K562 (cell line): ENCODE data around the gene PPARD. TPM values are rescaled to one million over a fixed set of nuclear protein-coding genes. Genes with fewer than 3 reads are reported as not detected.

Source experiments
- ARHGAP35 ChIP-seq: fragments of 450-650 bp; IDR thresholded peaks from 2 replicates; pipeline ENCODE4 v1.6.1; 2018; ENCODE audit not compliant: partially characterized antibody
- CC2D1A ChIP-seq: fragments of 450-650 bp; IDR thresholded peaks from 2 replicates; pipeline ENCODE4 v1.6.1; 2017; ENCODE audit warnings: mild to moderate bottlenecking
- CTBP1 ChIP-seq: fragments of 450-650 bp; IDR thresholded peaks from 2 replicates; pipeline ENCODE4 v1.6.1; 2016; ENCODE audit warnings: borderline replicate concordance
- CXXC5 ChIP-seq: fragments of 250-450 bp; sonication (Bioruptor Pico); IDR thresholded peaks from 2 replicates; pipeline ENCODE4 v1.8.0; 2022; ENCODE audit warnings: inconsistent platforms, mild to moderate bottlenecking, moderate library complexity
- DIDO1 ChIP-seq: fragments of 450-650 bp; IDR thresholded peaks from 2 replicates; pipeline ENCODE4 v1.6.1; 2016; ENCODE audit warnings: low read depth, missing biosample characterization, missing genetic modification characterization
- EP300 ChIP-seq: IDR thresholded peaks from 2 replicates; pipeline ENCODE4 v1.6.1; 2012; ENCODE audit warnings: low read length, improper control_type of control experiment
- GTF2B ChIP-seq: IDR thresholded peaks from 2 replicates; pipeline ENCODE4 v1.6.1; 2011; ENCODE audit not compliant: insufficient read length; ENCODE audit errors: extremely low read depth
- HES1 ChIP-seq: fragments of 450-650 bp; IDR thresholded peaks from 2 replicates; pipeline ENCODE4 v1.6.1; 2016; ENCODE audit warnings: low read depth, mild to moderate bottlenecking, moderate library complexity
- POLR2A ChIP-seq: fragments of 450-650 bp; conservative IDR thresholded peaks from 2 replicates; pipeline ENCODE4 v1.6.1; 2016
- PRMT5 ChIP-seq: sonication (generic); formaldehyde crosslinking; IDR thresholded peaks from 2 replicates; pipeline ENCODE4 v1.5.0; 2020; ENCODE audit warnings: missing genetic modification reagents
- SIN3A ChIP-seq, 2 experiments: fragments of 150-350 bp in 1 of 2; IDR thresholded peaks; 2 replicates each; pipeline ENCODE4 v1.6.1; 2011 to 2016; ENCODE audit warnings: borderline replicate concordance in 2 of 2, low read depth in 2 of 2, low read length in 2 of 2, mild to moderate bottlenecking in 2 of 2, moderate library complexity in 2 of 2; ENCODE audit not compliant: control insufficient read depth in 1 of 2
- SMAD1 ChIP-seq: fragments of 150-350 bp; IDR thresholded peaks from 2 replicates; pipeline ENCODE4 v1.6.1; 2014; ENCODE audit warnings: low read length, low read depth; ENCODE audit not compliant: partially characterized antibody
- ZBTB2 ChIP-seq: fragments of 450-650 bp; IDR thresholded peaks from 2 replicates; pipeline ENCODE4 v1.6.1; 2016; ENCODE audit warnings: antibody characterized with exemption
- ZNF140 ChIP-seq: fragments of 250-450 bp; sonication (Bioruptor Pico); IDR thresholded peaks from 2 replicates; pipeline ENCODE4 v1.8.0; 2021; ENCODE audit warnings: moderate library complexity, mild to moderate bottlenecking, inconsistent platforms
- ZNF263 ChIP-seq: sonication (generic); formaldehyde crosslinking; IDR thresholded peaks from 2 replicates; pipeline ENCODE4 v1.8.0; 2022; ENCODE audit warnings: mild to moderate bottlenecking, missing genetic modification reagents, borderline replicate concordance
- ZNF384 ChIP-seq: IDR thresholded peaks from 2 replicates; pipeline ENCODE4 v1.6.1; 2012; ENCODE audit warnings: low read depth, low read length, improper control_type of control experiment
- ZNF592 ChIP-seq: fragments of 450-650 bp; IDR thresholded peaks from 2 replicates; pipeline ENCODE4 v1.6.1; 2017; ENCODE audit warnings: antibody characterized with exemption, mild to moderate bottlenecking
- ZZZ3 ChIP-seq: fragments of 450-650 bp; IDR thresholded peaks from 2 replicates; pipeline ENCODE4 v1.6.1; 2016; ENCODE audit warnings: antibody characterized with exemption, mild to moderate bottlenecking, moderate library complexity
- polyA plus RNA-seq, 8 experiments: library from polyadenylated mRNA; depleted of rRNA in 4 of 8; stranded (reverse) in 5 of 8; unstranded in 3 of 8; fragments of >200 nt; fragmentation: Nextera tagmentation in 2 of 8; fragmentation: Illumina TruSeq in 1 of 8; extraction: Ambion mirVana in 2 of 8; extraction: Trizol in 1 of 8; gene quantifications; 2 replicates each; pipeline versions ENCODE4 v1.2.1 to v1.2.3, GENCODE V29; 2011 to 2014; ENCODE audit warnings: inconsistent platforms in 1 of 8, missing spikeins in 1 of 8
- total RNA-seq, 7 experiments: library from RNA; depleted of rRNA in 6 of 7; stranded (reverse); fragments of >200 nt in 6 of 7; fragmentation: Illumina TruSeq in 2 of 7; extraction: Trizol in 2 of 7; gene quantifications; 2 replicates each; pipeline versions ENCODE4 v1.2.1 to v1.2.3, GENCODE V29; 2011 to 2021; ENCODE audit warnings: low replicate concordance in 1 of 7
- TF ChIP-seq, protein P1 (sequence below): fragments of 250-450 bp; sonication (Bioruptor Pico); IDR thresholded peaks from 2 replicates; pipeline ENCODE4 v1.9.0; 2021; ENCODE audit warnings: mild to moderate bottlenecking, inconsistent platforms

PPARD gene
- total and polyA plus RNA-seq, 9 of the 15 experiments (the other 6 are each of a cell fraction or from before 2014, with no cell fraction given), result 0.14 to 13.2 (median 3.8) TPM

GRCh38 chr6:35468181-35468979 lies 126.0 kb downstream of the PPARD start, which contains the start of gene RPL10A (continued):
- peak; percentile 88 for TF ChIP-seq CXXC5 (CRISPR knock-in tag)
- peak in 1 of 2 experiments; percentile 91; a peak in 2 of 4 replicates for TF ChIP-seq SIN3A (IDR thresholded peaks at IDR 0.05; ENCODE audit: borderline replicate concordance in 2 of 2, control insufficient read depth in 1 of 2, low read depth in 2 of 2, low read length in 2 of 2)
- peak; percentile 100 for TF ChIP-seq POLR2A
- TF ChIP-seq, protein P1, sequence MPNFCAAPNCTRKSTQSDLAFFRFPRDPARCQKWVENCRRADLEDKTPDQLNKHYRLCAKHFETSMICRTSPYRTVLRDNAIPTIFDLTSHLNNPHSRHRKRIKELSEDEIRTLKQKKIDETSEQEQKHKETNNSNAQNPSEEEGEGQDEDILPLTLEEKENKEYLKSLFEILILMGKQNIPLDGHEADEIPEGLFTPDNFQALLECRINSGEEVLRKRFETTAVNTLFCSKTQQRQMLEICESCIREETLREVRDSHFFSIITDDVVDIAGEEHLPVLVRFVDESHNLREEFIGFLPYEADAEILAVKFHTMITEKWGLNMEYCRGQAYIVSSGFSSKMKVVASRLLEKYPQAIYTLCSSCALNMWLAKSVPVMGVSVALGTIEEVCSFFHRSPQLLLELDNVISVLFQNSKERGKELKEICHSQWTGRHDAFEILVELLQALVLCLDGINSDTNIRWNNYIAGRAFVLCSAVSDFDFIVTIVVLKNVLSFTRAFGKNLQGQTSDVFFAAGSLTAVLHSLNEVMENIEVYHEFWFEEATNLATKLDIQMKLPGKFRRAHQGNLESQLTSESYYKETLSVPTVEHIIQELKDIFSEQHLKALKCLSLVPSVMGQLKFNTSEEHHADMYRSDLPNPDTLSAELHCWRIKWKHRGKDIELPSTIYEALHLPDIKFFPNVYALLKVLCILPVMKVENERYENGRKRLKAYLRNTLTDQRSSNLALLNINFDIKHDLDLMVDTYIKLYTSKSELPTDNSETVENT (CRISPR knock-in tag), result peak; percentile 90
- TF ChIP-seq ARHGAP35, result peak; percentile 97
- no peak for TF ChIP-seq ZNF384
- peak; percentile 95 for TF ChIP-seq ZBTB2
- TF ChIP-seq DIDO1 (tag), result 0 out of 2 replicates have a peak, but pooled peaks have one; percentile 25
- peak; percentile 65 for TF ChIP-seq ZNF263 (CRISPR knock-in tag)
- TF ChIP-seq ZNF592, result peak; percentile 27; the same call in 1 of the 2 replicates
- TF ChIP-seq GTF2B, result peak; percentile 82
- 0 out of 2 replicates have a peak, but pooled peaks have one; percentile 12 for TF ChIP-seq EP300
- 0 out of 2 replicates have a peak, but pooled peaks have one; percentile 42 for TF ChIP-seq CC2D1A
- TF ChIP-seq ZNF140 (CRISPR knock-in tag), result no peak
- no peak for TF ChIP-seq PRMT5
- no peak for TF ChIP-seq HES1
- TF ChIP-seq CTBP1, result peak; percentile 69
- TF ChIP-seq SMAD1, result peak; percentile 97
- peak; percentile 98 for TF ChIP-seq ZZZ3
